ENCODE results near the gene CLCF1.

Gene CLCF1

GRCh38 chr11:67366546-67366945 lies 6.9 kb downstream of the CLCF1 start:
- H3K4me3 ChIP-seq (ENCODE audit: low read depth, low read length) = no peak overlapping the region
- ChIA-PET CTCF (interaction anchor here (41.2 to 47.5 kb wide), 2 partner anchors 2 to 14 kb away, joined by 2108 read pairs; partner anchors contain the start of genes CLCF1, POLD4, PPP1CA and RAD9A), POLR2A (no interaction called here)
- TF ChIP-seq CTCF (IDR thresholded peaks at IDR 0.05; ENCODE audit: insufficient read depth, low read length, missing control alignments) = no peak
- DNase-seq (ENCODE audit: low read depth, low spot score) = no peak

GRCh38 chr11:67365736-67366444 lies 7.5 kb downstream of the CLCF1 start:
- no peak for TF ChIP-seq CTCF (IDR thresholded peaks at IDR 0.05; ENCODE audit: insufficient read depth, low read length, missing control alignments)
- DNase-seq (ENCODE audit: low read depth, low spot score) = no peak
- ChIA-PET CTCF (interaction anchor here (41.2 to 47.5 kb wide), 2 partner anchors 3 to 15 kb away, joined by 2108 read pairs; partner anchors contain the start of genes CLCF1, POLD4, PPP1CA and RAD9A), POLR2A (no interaction called here)
- no peak overlapping the region for H3K4me3 ChIP-seq (ENCODE audit: low read depth, low read length)

- no peak for DNase-seq (ENCODE audit: low read depth, low spot score)
- no peak overlapping the region for H3K4me3 ChIP-seq (ENCODE audit: low read depth, low read length)
- CTCF ChIA-PET = interaction anchor here (41.2 to 47.5 kb wide), 2 partner anchors 4 to 16 kb away, joined by 2108 read pairs; partner anchors contain the start of genes CLCF1, POLD4, PPP1CA and RAD9A
- TF ChIP-seq CTCF (IDR thresholded peaks at IDR 0.05; ENCODE audit: insufficient read depth, low read length, missing control alignments) = no peak
- POLR2A ChIA-PET = interaction anchor here (0.9 kb wide), 1 partner anchor 12 kb away, joined by 3 read pairs; the partner anchor contains the start of gene POLD4
Measured at GRCh38 chr11:67364783-67365722, 8.3 kb downstream of the CLCF1 start.

- POLR2A ChIA-PET = interaction anchor here (0.9 kb wide), 1 partner anchor 11 kb away, joined by 3 read pairs; the partner anchor contains the start of gene POLD4
- no peak for DNase-seq (ENCODE audit: low read depth, low spot score)
Measured at GRCh38 chr11:67364169-67364568, 9.2 kb downstream of the CLCF1 start.

GRCh38 chr11:67357831-67358670 lies 15.3 kb downstream of the CLCF1 start:
- ChIA-PET POLR2A (interaction anchor here (2.3 kb wide), 2 partner anchors 12 to 15 kb away, joined by 11 to 16 read pairs; partner anchors contain the start of gene CLCF1), CTCF (interaction anchor here (0.9 to 47.5 kb wide), 8 partner anchors 11 to 148 kb away, joined by 3 to 2108 read pairs (median 8); partner anchors contain the start of genes CLCF1, POLD4, PPP1CA and RAD9A)
- no peak for TF ChIP-seq CTCF (IDR thresholded peaks at IDR 0.05; ENCODE audit: insufficient read depth, low read length, missing control alignments)
- no peak for DNase-seq (ENCODE audit: low read depth, low spot score)
- H3K4me3 ChIP-seq (ENCODE audit: low read depth, low read length) = no peak overlapping the region

More at GRCh38 chr11:67364169-67364568, 9.2 kb downstream of the CLCF1 start:
- H3K4me3 ChIP-seq (ENCODE audit: low read depth, low read length) = no peak overlapping the region
- CTCF ChIA-PET = interaction anchor here (41.2 to 47.5 kb wide), 2 partner anchors 5 to 17 kb away, joined by 2108 read pairs; partner anchors contain the start of genes CLCF1, POLD4, PPP1CA and RAD9A
- no peak for TF ChIP-seq CTCF (IDR thresholded peaks at IDR 0.05; ENCODE audit: insufficient read depth, low read length, missing control alignments)
